Vagina (tissue), 2 donors: ENCODE results near the gene LONP2.

Source experiments
- POLR2A ChIP-seq, 2 donors: fragments of 450-650 bp; IDR thresholded peaks; one replicate each; pipeline ENCODE4 v1.6.1; 2017; ENCODE audit warnings: antibody characterized with exemption in 2 of 2, mild to moderate bottlenecking in 2 of 2, moderate library complexity in 2 of 2
- POLR2AphosphoS5 ChIP-seq, 2 donors: sonication (generic); formaldehyde crosslinking; IDR thresholded peaks; one replicate each; pipeline ENCODE4 v1.9.0; 2017; ENCODE audit warnings: antibody characterized with exemption in 2 of 2, mild to moderate bottlenecking in 2 of 2, low read depth in 1 of 2; ENCODE audit not compliant: insufficient read depth in 1 of 2

DNA sequence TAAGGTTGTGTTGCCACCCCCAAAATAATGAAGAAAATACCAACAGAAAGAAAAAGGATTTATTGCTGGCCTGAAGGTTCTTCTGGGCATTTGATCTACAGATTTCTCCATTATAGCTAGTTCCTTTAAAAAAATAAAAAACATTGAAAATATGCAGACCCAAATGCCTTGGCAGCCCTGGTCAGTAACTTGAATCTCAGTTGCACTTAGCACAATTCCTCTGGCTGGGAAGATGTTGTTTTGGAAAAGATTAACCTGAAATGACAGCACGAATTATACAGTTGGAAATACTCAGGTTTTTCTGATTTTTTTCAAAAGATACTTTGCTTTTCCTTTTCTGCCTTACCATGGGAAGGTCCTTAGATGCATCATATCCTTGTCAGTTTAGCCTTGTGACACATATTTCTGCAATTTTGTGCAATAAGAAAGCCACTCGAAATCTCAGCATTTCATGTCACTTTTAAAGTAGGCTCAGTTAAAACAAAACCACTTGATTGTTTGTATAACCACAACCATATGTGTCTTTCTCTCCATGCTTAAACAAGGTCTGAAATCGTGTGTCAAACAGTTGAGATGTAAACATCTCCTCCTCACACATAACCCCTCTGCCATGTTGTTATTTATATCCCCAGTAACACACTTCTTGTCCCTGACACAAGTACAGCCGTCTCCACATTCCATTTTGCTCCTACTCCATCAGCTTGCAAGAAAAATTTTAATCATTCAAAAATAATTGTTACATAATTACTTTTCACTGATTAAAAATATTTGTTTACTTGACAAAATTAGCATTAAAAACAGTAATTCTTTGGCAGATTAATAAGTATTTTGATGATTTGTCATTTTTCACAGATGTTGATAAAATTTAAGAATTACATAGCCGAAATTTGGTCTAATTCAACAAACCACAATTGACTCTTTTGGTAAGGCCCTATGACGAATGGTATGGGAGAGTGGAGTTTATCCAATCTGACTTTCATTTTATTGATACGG, 80.0 kb downstream of the LONP2 start:
- TF ChIP-seq POLR2A (IDR thresholded peaks at IDR 0.05) (no peak), POLR2AphosphoS5 (IDR thresholded peaks at IDR 0.05; ENCODE audit: insufficient read depth in 1 of 2, low read depth in 1 of 2) (no peak)
